Erythroblast (primary cell): ENCODE results near the gene NDUFA7.
"Not testable (repeated sequence)": the region's sequence is repeated elsewhere in the genome, so short reads cannot be mapped to it uniquely, and the experiment has no call there.

Source experiments
- DNase-seq, 2 experiments: peaks; one replicate each; lab custom pipeline; 2025; lab: John Stamatoyannopoulos, UW
- GATA1 ChIP-seq: IDR thresholded peaks from 2 replicates; pipeline ENCODE4 v1.6.1; 2011; ENCODE audit warnings: low read depth, mild to moderate bottlenecking, control low read depth, low read length, moderate library complexity
- POLR2A ChIP-seq: IDR thresholded peaks from 2 replicates; pipeline ENCODE4 v1.6.1; 2011; ENCODE audit warnings: mild to moderate bottlenecking, low read length

Gene NDUFA7

DNA sequence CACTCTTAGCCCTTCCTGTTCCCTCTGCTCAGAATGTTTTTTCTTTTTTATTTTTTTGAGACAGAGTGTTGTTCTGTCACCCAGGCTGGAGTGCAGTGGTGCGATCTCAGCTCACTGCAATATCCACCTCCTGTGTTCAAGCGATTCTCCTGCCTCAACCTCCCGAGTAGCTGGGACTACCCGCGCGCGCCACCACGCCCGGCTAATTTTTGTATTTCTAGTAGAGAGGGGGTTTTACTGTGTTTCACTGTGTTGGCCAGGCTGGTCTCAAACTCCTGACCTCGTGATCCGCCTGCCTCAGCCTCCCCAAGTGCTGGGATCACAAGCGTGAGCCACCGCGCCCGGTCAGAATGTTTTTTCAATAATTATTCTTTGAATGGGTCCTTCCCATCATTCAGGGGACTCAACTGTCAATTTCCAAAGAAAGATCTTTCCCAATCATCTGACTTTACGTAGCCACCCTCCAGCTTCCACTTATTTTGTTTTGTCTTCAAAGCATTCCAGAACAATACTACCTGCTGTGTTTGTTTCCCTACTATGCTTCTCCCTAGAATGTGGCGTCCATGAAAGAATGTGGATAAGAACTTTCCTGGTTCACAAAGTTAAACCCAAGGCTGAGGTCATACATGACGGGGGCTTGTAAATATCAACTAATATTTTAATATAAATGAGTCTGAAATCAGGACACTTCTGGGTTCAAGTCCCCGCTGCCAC lies 1.2 kb downstream of the NDUFA7 start:
- no peak for DNase-seq
- TF ChIP-seq POLR2A, result no peak
- TF ChIP-seq GATA1, result no peak

DNA sequence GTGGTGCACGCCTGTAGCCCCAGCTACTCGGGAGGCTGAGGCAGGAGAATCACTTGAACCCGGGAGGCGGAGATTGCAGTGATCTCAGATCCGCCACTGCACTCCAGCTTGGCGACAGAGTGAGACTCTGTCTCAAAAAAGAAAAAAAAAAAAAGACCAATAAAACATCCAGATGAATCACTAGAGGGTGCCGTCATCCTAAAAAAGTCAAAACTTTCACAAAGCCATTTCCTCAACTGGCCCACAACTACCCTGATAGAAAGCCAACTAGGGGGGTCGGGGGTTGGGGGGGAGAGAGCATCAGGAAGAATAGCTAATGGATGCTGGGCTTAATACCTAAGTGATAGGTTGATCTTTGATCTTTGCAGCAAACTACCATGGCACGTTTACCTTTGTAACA lies 2.3 kb downstream of the NDUFA7 start:
- not testable (repeated sequence) for DNase-seq

DNA sequence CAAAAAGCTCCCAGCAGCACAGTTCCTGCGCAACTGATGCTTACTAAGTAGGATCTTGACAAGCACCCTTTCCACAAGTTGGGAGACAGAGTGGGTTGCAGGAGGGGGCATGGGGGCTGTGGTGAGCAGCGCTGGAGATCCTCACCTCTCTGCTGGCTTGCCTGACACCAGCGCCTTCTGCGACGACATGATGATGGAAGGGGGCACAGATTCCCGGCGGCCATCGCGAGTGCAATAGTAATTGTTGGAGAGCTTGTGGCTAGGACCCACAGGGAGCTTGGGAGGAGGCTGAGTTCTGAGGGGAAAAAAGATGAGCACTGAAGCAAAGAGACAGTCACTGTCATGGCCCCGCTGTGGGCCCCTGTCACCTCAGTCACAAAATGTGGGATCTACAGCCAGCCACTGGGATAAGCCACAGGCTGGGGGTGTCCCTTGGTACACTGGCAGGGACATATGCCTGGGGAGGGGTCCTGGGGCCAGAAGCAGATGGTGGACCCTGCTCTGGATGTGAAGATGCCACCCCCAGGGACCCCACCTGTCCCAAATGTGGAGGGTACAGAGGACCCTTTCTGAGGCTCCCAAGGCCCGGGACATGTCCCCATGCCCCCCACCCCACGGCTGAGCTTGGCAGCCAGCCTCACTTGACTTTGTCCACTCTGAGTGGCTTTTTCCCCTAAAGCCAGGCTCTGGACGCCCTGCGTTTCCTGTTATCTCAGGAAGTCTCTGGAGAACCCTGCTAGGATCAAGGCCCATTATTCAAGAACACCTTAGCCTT lies 4.6 kb downstream of the NDUFA7 start:
- TF ChIP-seq POLR2A (no peak), GATA1 (no peak)
- DNase-seq, result no peak

DNA sequence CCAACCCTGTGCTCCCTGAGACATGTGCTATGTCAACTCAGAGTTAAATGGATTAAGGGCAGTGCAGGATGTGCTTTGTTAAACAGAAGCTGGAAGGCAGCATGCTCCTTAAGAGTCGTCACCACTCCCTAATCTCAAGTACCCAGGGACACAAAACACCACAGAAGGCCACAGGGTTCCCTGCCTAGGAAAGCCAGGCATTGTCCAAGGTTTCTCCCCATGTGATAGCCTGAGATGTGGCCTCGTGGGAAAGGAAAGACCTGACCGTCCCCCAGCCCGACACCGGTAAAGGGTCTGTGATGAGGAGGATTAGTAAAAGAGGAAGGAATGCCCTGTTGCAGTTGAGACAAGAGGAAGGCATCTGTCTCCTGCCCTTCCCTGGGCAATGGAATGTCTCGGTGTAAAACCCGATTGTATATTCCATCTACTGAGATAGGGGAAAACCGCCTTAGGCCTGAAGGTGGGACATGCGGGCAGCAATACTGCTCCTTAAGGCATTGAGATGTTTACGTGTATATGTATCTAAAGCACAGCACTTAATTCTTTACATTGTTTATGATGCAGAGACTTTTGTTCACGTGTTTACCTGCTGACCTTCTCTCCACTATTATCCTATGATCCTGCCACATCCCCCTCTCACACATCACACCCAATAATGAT lies 6.1 kb downstream of the NDUFA7 start:
- DNase-seq, result not testable (repeated sequence)

DNA sequence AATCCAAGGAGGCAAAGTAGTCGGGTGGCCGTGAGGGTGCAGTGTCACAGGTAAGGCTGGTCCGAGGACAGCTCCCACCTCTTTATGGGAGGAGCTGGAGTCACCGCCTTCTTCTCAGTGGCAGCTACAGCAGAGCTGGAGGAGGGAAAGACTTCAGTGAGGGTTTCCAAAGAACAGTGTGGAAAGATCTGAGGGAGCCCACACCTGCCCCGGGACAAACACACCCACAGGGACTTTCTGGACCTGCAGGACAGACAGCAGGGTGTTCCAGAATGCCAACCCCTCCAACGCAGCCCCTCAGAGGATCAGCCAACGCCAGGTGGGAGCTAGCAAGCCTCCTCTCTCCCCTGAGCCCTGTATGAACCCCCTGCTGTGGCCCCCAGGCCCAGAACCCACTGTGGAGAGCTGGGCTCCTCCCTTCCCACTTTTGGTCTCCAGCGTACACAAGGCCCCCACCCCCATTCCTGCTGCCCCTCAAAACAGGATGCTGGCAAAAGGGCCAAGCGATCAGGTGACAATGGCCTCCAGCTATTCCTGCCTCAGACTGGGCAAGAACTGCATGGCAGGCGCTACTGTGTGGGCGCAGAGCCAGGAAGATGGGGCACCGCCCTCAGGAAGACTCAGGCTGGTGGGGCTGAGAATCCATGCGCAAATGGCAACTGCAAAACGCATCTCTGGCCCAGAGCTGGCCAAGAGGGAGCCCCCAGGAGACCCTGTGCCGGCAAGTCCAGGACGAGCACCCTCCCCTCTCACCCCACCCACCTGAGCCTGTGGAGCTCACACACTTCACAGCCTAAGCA lies 9.5 kb downstream of the NDUFA7 start:
- peak; percentile 47 to 67 for DNase-seq
- TF ChIP-seq POLR2A, result no peak
- TF ChIP-seq GATA1, result no peak

DNA sequence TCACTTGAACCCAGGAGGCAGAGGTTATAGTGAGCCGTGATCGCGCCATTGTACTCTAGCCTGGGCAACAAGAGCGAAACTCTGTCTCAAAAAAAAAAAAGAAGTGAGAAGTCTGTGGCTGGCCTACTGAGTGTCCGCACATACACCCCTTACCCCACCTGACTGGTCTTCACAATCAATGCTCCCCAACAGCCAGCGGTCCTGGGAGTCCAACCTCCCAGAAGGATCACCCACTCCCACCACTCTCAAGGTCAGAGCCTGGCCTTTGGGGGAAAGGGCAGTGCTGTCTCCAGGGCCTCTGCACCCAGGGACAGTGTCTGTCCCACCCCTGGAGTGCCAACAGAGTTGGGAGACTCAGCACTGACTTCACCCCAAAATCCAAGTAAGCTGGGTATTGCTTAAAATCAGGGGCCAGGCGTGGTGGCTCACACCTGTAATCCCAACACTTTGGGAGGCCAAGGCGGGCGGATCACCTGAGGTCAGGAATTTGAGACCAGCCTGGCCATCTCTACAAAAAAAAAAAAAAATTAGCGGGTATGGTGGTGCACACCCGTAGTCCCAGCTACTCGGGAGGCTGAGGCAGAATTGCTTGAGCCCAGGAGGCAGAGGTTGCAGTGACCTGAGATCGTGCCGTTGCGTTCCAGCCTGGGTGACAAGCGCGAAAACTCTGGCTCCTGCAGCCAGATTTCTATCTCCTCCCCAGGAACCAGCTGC lies 10.7 kb downstream of the NDUFA7 start:
- no peak for TF ChIP-seq POLR2A
- no peak for TF ChIP-seq GATA1
- no peak for DNase-seq

DNA sequence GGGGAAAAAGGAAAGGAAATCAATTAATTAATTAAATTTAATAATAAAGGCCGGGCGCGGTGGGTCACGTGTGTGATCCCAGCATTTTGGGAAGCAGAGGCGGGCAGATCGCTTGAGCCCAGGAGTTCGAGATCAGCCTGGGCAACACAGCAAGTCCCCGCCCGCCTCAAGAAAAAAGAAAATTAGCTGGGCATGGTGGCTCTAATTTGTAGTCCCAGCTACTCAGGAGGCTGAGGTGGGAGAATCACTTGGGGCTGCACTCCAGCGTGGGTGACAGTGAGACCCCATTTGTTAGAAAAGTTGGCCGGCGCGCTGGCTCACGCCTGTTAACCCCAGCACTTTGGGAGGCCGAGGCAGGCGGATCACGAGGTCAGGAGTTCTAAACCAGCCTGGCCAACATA lies 12.3 kb downstream of the NDUFA7 start:
- no peak for DNase-seq
- TF ChIP-seq POLR2A (no peak), GATA1 (no peak)

DNA sequence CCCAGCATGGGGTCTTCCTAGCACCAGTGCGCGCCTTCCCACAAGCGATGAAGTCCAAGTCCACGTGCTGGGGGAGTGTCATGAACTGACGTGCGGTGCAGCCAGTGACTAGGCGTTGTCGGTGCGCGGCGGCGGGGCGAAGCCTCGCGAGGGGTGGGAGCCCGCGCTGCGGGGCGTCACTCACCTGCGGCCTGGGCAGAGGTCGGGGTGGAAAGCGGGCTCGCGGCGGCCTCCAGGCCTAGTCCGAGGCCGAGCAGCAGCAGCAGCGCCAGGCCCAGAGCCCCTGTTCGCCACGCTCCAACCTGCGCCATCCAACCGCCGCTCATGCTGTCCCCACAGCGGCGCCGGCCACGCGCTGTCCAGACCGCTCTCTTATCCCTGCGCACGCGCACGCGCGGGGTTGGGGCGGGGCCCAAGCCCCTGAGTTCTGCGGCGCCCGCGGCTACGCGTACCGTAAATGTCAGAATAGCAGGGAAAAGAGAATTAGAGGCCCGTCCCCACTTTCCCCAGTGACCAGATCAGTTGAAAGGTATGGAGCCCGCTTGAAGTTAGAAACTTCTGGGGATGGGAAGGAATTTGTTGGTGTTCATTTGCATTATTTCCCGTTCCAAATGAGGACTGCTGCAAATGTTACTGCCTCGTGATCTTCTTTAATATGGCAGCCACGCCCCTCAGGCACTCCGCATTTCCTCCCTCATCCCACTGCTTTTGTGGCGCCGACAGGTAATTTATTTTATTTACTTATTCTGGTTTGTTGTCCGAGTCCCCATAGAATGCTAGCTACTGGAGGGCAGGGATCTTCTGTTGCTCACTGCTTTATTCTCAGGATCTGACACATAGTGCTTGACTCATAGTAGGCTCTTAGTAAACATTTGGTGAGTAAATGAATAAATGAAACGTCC lies 13.0 kb downstream of the NDUFA7 start, which contains the start of gene CD320:
TSS of gene CD320 (minus strand) at position 394 of the 902 bp plus-strand sequence. CDS start at position 326, 68 bp downstream.
- TF ChIP-seq POLR2A (peak; percentile 85), GATA1 (no peak)

DNA sequence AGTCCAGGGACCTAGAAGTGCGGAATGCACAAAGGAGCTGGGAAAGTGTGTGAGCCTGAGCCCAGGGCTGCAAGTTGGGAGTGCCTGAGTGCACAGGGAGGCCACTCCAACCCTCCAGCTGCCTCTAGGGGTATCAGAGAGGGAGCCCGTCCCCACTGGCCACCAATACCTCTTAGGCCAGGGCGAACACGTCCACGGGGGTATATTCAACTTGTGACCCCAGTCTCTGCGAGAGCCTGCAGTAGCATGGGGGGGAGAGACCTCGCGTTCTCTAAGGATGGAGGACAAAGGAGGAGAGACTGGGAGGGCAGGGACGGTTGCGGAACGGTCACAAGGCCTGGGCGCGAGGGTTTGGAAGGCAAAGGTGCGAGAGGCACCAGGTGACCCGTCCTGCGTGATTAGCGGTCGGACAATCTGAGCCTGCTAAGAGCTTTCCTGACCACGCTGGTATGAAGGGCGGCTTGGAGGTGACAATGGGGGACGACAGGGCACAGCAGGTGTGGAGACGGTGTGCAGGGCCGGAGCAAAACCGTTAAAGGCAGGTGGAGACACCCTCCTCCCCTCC lies 13.7 kb downstream of the NDUFA7 start:
- no peak for TF ChIP-seq POLR2A
- DNase-seq, result peak in 1 of 2 experiments; percentile 41

More for the DNA sequence above, 13.0 kb downstream of the NDUFA7 start, which contains the start of gene CD320:
- DNase-seq, result peak; percentile 93 to 94

DNA sequence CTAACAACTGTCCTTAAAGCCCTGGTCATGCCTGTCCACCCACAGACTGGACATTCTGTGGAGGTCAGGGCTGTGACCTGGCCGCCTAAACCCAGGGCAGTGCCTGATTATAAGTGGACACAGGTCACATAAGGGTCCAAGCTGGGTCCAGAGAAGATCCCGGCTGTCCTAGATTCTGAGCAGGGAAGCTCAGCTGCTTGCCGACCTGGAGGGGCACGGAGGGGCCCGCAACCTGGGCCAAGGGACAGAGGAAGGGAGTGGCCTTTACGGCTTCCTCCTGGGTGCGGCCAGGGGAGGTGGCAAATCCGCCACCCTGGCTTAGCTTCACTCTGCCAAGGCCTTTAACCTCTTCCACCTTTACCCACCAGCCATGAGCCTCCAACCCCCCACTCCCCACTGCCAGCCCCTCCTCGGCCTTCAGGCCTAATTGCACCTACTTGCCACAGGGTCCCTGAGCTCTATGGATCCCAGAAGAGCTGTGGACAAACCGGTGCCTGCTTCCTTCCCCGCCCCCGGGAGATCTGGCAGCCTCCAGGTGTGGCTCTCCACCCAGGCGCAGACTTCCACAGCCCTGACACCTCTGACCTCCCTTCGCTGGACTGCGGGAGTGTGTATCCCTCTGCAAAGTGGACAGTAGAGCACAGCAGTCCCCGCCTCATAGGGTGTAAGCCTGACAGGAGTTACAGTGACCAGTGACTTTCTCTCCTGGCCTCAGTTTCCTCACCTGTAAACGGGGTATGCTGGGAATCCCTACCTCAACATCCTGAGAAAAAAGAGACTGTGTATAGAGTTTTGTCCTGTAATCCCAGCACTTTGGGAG lies 14.7 kb downstream of the NDUFA7 start:
- DNase-seq, result no peak
- no peak for TF ChIP-seq POLR2A
- no peak for TF ChIP-seq GATA1

DNA sequence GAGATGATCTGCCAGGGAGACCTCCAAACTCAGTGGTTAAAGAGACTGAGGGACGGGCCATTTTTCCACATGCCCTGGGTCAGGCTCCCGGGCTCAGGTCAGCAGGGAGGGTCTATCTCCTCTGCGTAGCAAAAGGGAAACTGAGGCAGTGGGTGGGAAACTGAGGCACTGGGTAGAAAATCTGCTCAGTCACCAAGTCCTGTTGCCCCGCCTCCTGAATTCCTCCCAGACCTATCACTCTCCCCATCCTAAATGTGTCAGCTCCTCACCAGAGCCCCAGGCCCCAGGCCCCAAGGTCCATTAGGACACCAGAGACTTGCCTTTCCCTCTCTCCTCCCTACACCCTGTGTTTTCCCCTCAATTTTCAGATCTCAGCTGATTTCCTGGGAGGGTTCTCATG lies 15.4 kb downstream of the NDUFA7 start:
- TF ChIP-seq POLR2A (no peak), GATA1 (no peak)
- no peak for DNase-seq
